HL-60/S4 treated with phorbol 12-myristate 13-acetate at 8.2 ng/mL for 4 days and 3 days (cell line): ENCODE results near the gene SCN2B.

Source experiments
- in situ Hi-C: fragments of 300-500 bp; cut with MboI; formaldehyde crosslinking; loops from 2 replicates; pipeline ENCODE4 v1.15.0; 2022; ENCODE audit warnings: low sequenced_read_pairs

The SCN2B gene

DNA sequence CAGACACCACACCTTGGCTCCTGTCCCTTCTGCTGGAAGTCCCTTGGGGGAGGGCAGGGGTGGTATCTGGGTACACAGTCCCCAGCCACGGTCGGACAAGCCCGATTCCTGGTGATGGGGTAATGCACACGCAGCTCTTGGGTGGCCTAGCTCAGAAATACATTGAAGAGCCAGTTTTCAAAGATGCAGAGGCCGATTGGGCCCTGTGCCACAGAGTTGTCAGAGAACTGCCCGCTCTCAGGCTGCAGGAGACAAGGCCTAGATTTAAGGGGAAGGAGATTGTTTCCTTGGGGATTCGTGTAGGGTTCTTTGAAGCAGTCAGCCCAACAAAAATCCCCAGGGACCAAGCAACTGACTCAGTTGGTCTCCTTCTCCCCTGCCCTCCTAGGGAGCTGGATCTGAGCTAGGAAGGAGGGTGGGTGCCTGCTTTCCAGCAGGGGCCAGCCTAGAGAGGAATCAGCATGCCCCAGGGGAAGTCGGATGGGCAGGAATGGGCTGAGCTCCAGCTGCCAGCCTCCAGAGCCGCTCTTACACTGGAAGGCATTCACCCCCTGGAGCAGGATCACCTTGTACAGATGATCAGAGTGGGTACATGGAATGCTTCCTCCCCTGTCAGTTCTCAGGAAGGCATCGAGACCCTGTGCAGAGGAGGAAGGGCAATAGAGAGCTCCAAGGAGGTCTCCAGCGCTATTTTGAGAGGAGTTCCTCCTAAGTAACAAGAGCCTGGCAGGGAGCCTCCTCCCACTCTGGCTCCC, 20.5 kb downstream of the SCN2B start:
- in situ Hi-C loops = no loop called here

DNA sequence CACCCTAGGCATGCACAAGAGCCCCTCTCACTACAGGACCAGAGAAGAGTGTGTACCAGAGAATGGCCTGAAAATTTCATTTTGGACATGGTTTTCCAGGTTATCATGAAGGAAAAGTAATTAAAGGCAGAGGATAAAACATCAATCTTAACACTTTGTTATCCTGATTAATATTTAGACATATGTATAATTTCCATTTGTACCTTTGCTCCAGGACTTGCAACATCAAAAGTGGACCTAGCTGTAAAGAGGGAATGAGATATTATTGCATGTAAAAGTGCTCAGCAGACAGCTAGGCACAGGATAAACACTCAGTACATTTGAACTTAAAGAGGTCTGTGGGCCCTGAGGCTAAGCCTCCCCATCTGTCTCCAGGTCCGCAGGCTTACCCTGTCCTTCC, 21.8 kb downstream of the SCN2B start:
- in situ Hi-C loops = no loop called here

DNA sequence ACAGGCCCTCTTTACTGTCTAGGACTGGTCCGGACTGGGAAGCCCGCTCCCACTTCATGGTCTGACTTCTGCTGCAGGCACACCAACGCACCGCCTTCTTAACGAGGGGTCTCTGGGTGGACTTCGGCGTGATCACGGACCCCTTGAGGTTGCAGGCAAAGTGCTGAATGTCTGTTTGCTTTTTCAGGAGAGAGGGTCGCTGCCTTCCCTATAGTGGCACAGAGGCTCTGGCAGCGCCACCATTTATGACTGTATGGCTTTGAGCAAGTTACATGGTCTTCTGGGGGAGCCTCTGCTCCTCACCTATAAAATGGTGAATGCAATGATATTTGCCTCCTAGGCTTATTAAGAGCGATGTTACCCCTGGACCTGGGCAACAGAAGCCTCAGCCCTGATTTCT, 22.5 kb downstream of the SCN2B start:
- in situ Hi-C loops = no loop called here

DNA sequence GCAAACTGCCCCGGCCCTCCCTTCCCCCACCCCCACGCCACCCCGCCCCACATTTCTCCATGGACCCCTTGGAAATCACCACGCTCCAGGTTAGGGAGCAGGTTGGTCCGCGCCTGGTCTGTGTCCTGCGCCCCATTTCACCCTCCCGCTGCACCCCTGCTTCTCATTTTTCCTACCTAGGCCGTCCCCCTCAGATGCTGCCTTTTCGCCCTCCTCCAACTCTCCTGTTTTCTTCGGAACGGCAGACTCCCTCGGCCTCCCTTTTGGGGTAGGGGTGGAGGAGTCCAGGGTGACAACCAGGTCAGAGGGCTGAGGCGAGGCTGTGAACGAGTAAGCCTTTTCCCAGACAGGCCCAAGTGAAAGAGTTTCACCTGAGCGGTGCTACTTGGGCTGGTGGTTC, 22.9 kb downstream of the SCN2B start:
- in situ Hi-C loops = no loop called here

DNA sequence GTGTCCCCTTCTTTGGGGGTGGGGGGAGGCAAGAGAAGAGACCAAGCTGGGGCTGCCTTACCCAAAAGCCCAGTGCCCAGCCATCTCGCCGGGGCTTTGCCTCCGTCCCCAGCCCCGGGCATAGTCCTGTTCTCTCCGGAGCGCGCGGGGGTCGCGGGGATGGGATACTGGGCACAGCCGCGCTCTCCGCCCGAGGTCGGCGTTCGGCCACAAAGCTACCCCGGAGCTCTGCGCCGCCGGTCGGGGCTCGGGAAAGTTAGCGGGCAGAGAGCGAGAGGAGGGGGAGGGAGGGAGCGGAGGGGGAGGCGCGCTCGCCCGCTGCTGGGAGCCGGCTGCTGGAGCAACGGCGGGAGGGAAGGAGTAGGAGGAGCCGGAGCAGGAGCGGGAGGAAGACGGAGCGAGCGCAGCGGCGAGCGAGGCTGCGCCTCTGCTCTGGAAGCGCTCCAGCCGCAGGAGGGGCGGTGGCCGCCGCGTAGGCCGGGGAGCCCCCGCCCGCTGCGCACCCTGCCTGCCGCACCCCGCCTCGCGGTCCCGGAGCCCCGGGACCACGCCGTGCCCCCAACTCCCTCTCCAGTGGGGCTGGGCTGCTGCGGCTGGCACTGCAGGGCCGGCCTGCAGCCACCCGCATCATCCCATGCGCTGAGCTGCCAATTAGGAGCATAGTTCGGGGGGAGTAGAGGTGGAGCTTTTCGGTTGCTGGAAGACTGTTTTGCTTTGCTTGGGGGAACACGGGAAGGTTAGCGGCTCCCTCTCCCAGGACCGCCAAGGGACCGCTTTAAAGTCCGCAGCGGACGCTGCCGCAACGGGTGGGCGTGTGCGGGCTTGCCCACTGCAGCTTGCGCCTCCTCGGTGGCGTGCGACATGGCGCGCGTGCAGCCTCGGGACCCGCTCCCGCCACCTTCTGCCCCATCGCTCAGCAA, 23.6 kb downstream of the SCN2B start, which contains the start of gene SCN4B:
Gene SCN4B, minus strand, starts transcription at position 272 of the 920 bp plus-strand sequence. Its CDS starts 150 bp downstream, at position 122.
- in situ Hi-C loops = no loop called here

DNA sequence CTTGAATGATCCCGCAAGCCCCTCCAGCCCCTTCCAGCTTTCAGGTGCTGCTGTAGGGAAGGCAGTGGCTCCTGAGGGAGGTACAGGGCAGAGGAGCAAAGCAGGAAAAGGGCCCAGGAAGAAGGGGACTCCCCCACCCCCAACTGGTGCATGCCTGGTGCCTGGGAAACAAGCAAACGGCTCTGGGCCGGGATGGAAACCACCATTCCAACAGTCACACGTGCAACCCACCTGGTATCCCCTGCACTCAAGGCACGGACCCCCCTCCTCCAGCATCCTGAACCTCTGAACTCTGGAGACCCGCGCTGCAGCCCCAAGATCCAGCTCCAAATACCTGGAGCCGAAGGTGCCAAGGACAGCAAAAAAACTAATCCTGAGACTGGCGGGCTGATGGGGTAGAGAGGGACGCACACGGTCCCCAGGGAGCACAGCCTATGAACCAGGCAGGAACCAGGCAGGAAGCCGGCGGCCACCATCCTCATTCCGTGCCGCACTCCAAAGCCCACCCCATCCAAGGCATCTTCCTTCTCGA, 24.4 kb downstream of the SCN2B start:
- in situ Hi-C loops = no loop called here

DNA sequence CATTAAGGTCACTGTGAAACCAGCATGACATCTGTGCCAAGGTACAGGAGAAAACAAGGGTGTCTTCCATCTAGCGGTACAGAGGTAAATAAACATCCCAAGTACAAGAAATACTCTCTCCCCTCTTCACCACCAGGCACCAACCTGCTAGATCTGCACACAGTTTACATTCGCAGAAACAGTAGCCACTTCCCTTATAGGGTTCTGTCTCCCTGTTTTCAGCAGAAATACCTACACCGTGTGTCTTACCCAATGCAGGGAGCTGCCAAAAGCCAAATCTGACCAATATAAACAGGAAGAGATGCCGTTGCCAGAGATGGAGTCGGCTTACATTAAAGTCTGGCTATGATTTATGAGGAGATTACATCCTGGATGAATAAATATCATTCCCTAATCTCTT, 25.0 kb downstream of the SCN2B start:
- in situ Hi-C loops = no loop called here

DNA sequence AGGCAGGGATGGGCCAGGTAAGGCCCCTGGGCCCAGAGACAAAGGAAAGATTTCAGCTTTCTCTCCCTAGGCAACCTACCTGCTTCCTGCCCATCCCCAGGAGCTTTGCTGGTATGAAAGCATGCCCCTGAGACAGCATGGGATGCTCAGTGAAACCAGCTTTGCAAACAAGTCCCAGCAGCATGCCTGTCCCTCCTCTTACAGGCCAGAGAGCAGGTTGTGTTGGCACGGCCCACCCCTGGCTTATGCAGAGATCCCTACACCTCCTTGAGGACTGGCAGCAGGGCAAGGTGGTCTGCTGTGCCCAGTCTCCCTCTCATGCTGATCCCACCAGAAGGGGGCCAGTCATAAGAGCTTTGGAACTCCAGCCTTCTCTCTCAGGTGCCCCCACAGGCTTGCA, 26.9 kb downstream of the SCN2B start:
- in situ Hi-C loops = no loop called here

DNA sequence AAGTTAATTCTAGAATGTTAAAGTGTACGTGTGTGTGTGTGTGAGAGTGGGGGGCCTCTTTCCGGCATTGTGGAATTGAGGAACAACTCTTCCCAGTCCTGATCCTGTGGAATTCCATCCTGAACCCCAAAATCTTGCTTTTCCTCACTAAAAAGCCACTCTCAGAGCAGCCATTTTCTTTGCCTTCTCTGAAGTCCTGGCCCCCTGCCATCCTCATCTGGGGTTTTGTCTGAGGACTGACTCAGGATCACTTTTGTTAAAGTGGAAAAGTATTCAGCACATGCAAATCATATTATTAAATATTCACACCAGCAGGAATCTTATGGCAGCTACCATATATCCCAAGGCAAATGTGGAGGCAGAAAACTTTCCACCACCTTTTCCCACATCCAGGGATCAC, 27.6 kb downstream of the SCN2B start:
- in situ Hi-C loops = no loop called here

DNA sequence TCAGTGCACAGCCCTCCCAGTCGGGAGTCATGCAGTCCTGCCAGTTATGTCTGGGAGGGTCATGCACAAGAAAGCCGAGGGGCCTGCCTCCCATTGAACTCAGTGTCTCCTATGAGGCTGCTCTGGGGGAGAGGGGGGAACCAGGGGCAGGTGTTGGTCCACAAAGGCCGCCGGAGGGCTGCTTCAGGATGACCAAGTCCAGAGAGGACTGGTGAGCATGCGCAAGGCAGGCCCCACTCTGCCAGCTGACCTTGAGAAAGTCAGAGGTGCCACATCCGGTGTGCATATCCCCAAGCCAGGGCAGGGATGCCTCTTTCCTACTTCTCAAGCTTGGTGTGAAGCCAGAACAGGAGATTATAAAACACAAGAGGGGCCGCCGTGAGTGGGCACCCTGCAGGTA, 28.2 kb downstream of the SCN2B start:
- in situ Hi-C loops = no loop called here

DNA sequence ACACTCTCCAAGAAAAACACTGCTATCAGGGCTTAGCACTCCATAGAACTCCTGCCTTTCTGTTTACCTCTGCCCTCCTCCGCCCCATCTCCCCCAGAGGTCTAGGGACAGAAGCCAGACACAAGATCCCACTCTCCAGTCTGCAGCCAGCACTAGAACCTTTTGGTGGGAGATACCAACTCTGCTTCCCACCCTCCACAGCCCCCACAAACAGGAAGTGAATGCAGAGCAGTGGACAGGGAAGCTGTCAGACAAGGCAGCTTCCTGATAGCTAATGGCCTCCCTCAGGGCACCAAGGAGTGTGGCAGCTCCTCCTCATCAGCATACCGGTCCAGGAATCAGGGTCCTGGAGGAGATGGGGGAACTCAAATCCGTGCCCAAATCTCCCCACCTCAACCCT, 28.9 kb downstream of the SCN2B start:
- in situ Hi-C loops = no loop called here

DNA sequence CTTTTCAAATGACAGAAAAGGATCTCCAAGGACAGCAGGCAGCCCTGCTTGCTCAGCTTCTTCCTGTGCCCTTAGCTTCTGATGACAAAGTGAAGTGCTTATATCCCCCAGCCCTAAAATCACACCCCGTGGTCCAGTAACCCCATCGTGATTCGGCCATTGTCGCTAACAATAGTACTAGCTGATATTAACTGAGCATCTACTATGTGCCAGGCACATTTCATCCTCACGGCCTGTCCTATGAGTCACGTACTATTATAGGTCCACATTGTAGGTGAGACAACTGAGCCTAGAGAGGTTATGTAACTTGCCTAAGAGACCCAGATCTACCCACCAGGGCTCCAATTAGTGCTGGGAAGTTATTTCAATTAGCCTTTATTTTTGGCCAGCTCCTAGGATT, 29.9 kb downstream of the SCN2B start:
- in situ Hi-C loops = no loop called here

DNA sequence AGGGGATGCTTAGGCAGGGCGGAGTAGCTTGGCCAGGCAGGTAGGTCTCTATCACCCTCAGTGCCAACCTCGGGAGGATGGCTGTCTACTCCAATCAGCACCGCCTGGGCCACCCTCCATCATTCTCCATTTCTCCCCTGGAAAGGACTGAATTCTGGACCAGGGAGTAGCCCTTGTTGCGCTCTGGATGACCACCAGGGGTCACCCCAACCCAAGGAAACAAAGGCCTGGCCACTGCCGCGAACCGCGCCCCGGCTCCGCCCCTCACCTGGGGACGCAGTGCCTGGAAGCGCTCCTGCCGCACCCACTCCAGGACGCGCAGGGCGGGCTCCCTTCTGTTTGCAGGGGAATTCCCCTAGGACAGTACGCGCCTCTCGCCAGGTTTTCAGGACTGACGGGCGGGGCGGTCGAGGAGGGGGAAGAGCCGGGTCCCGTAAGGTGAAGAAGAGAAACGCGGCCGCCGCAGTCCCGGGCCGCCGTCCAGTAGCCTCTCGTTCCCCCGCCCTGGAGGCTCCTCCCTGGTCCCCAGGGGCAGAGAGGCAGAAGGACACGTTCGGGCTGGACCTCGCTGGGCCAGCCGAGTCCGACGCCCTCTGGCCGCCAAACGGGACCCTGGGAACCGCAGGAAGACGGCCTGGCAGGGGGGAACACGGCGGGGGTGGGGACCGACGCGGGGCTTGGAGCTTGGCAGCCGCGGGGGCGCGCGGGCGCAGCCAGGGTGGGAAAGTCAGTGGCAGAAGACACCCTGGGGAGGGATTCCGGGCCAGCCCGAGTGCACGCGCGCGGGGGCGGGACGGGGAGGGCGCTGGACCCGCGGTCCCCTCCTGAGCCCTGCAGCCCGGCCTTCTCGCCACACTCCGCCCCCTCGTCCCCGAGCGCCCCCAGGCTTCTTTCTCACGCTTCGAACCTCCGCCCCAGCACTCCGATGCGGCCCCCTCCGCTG, 30.9 kb downstream of the SCN2B start:
- in situ Hi-C loops = no loop called here

DNA sequence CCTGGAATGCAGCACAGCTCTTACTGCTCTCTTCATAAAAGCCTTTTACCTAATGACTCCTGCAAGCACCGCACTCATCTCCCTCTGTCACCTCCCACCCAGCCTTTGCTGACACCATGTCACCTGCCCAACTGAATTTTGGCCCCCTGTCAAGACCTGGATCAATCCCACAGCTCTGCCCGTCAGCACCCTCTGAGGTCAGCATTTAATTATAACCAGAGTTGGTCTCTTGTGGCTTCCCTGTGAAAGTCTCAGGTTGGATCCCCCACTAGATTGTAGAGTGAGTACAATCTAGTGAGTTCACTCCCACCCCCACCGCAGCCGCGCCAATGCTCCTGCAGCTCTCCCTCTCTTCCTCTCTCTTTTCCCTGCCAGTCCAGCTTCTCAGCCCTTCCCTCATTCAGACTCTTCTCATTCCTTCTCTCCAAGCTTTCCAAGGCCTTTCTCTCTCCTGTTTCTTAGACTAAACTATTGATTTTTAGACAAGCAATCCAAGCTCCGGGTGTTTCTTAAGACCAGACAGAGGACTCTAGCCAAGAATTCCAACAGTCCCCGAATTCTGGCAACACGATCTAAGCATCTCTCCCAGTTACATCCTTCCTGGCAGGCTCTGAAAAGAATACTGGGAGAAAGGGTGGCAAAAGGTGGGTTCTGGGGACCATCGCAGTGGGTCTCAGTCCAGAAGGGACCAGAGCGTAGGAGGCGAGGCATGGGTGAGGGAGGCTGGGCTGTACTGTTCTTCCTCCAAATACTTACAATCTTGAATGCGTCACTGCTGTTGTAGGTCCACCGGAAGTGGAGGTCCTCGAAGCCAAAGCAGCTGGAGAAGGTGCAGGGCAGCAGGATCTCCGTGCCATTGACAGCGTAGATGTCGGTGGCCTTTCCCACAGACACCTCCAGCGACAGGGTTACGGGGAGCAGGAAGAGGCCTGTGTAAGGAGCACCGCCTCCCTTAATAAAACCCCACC, 31.9 kb downstream of the SCN2B start:
- in situ Hi-C loops = no loop called here

DNA sequence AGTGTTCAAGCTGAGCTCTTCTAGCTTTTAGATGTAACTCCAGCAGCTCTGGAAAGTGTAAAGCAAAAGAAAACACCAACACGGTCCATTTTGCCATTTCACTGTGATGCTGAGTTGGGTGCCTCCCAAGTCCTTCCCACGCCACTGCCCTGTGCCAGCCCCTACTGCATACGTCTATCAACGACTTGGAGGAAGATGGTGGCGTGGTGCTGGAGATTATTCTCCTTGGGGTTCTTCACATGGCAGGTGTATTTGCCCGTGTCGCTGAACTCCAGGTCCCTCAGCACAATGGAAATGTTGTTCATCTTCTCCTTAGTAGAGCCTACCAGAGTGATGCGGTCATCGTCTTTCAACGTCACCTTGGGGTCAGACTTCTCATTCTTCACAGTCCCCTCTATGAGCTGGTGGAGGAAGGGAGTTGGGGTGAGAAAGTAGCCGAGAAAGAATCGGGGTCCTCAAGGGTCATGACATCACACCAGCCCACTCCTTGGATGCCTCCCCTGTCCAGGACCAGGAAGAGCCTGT, 32.7 kb downstream of the SCN2B start:
- in situ Hi-C loops = no loop called here

DNA sequence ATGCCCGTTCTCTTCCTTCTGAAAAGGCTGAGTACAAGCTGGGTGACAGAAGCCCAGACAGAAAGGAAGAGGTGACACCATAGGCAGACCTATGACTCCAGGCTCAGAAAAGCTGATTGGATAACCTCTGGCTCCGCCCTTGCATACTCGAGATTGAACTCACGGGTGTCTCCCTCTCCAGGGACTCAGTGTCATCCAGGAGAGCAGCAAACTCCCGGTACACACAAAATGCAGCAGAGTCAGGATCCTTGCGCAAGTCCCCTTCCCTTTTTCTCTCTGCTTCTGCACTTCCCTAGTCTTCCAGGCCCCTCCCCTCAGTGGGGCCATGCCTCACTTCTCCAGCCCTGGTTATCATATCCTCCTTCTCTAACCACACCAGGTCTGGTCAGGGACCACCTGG, 33.6 kb downstream of the SCN2B start:
- in situ Hi-C loops = no loop called here

DNA sequence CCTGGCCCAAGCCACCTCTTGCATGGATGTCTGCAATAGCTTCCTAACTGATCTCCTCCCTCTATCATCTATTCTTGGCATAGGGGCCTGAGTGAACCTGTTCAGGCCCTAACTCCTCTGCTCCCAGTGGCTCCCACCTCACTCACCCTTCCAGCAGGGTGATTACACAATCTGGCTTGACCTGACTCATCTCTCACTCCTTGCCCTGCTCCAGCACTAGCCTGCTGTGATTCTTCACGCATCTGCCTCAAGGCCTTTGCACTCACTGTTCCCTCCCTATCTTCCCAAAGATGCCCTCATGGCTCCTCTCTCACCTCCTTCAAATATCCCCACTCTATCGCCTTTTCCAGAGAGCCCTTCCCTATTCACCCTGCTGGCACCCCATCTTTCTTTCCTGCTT, 34.4 kb downstream of the SCN2B start:
- in situ Hi-C loops = no loop called here

DNA sequence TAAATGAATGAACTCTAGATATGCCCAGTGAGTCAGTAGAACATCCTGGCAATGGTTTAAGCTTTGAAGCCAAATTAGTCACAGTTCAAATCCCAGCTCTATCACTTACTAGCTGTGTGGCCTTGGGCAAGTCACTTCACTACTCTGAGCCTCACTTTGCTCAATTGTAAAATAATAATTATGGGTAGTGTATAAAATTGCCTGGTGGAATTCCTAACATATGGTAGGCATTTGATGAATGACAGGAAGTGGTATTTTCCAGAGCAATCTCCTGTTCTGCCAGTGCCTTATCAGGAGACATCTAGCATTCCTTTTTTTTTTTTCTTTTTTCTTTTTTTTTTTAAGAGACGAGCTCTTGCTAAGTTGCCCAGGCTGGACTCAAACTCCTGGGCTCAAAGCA, 36.9 kb downstream of the SCN2B start:
- in situ Hi-C loops = no loop called here

DNA sequence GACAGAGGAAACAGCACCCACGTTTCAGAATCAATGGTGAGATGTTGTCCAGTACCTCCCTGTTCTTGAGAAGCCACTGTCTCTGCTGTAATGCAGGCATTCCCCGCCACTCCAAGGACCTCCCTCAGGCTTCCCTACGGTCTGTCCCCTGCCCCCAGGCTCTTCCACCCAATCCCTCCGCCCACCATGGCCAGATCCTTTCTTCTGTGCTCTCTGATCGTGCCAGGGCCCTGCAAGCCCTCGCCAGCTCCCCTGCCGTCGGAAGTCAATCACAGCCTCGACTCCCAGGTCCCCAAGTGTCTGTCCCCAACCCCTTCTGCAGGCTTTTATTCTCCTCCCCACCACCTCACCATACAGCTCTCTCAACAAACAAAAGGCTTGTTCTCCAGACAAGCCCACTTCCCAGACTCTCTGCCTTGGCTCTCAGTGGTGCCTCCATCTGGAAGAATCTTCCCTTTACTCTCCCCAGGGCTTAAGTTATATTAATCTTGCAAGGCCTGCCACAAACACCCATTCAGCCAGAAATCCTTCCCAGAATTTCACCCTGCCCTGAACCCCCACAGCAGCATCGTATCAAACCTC, 37.5 kb downstream of the SCN2B start:
- in situ Hi-C loops = no loop called here
